GM12891 (cell line): Measurements from ENCODE around the gene DUSP15.

Source experiments
- PAX5 ChIP-seq: IDR thresholded peaks from 2 replicates; pipeline ENCODE4 v1.6.1; 2011; ENCODE audit warnings: low read length, moderate library complexity, mild to moderate bottlenecking; ENCODE audit not compliant: insufficient read depth, severe bottlenecking
- POLR2A ChIP-seq: IDR thresholded peaks from 2 replicates; pipeline ENCODE4 v1.6.1; 2011; ENCODE audit warnings: low read depth, low read length, control low read depth
- POLR2AphosphoS5 ChIP-seq: IDR thresholded peaks from 2 replicates; pipeline ENCODE4 v1.6.1; 2011; ENCODE audit warnings: low read depth, low read length, control low read depth

GRCh38 chr20:31851240-31851955 lies 18.9 kb downstream of the DUSP15 start:
- TF ChIP-seq POLR2AphosphoS5 (no peak), POLR2A (no peak), PAX5 (no peak)
